ENCODE measurements around the gene TSPY2.
"Not testable (repeated sequence)": the region's sequence is repeated elsewhere in the genome, so short reads cannot be mapped to it uniquely, and the experiment has no call there.

GRCh38 chrY:6269839-6270238 lies 23.8 kb downstream of the TSPY2 start:
- TF ChIP-seq ZNF274 (IDR thresholded peaks at IDR 0.05; ENCODE audit: low read depth, low read length); YY1 (IDR thresholded peaks at IDR 0.05; ENCODE audit: insufficient read depth, insufficient read length); SUZ12 (IDR thresholded peaks at IDR 0.05; ENCODE audit: extremely low read depth, insufficient read depth, insufficient read length): not testable (repeated sequence)
